GOT3 (cell line): ENCODE data around the gene RGL3.
"Not testable (repeated sequence)": the region's sequence is repeated elsewhere in the genome, so short reads cannot be mapped to it uniquely, and the experiment has no call there.

Source experiments
- DNase-seq: peaks from one replicate; lab custom pipeline; 2025; ENCODE audit warnings: mixed read lengths; lab: John Stamatoyannopoulos, UW

Gene RGL3, protein sequence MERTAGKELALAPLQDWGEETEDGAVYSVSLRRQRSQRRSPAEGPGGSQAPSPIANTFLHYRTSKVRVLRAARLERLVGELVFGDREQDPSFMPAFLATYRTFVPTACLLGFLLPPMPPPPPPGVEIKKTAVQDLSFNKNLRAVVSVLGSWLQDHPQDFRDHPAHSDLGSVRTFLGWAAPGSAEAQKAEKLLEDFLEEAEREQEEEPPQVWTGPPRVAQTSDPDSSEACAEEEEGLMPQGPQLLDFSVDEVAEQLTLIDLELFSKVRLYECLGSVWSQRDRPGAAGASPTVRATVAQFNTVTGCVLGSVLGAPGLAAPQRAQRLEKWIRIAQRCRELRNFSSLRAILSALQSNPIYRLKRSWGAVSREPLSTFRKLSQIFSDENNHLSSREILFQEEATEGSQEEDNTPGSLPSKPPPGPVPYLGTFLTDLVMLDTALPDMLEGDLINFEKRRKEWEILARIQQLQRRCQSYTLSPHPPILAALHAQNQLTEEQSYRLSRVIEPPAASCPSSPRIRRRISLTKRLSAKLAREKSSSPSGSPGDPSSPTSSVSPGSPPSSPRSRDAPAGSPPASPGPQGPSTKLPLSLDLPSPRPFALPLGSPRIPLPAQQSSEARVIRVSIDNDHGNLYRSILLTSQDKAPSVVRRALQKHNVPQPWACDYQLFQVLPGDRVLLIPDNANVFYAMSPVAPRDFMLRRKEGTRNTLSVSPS

GRCh38 chr19:11418549-11419506, at the start of gene RGL3:
TSS of gene RGL3 (minus strand) at chr19:11419314. CDS start at chr19:11419278, 36 bp downstream.
- no peak for DNase-seq

- not testable (repeated sequence) for DNase-seq
Observed at GRCh38 chr19:11468266-11468845, 49.2 kb upstream of the RGL3 start.

DNA sequence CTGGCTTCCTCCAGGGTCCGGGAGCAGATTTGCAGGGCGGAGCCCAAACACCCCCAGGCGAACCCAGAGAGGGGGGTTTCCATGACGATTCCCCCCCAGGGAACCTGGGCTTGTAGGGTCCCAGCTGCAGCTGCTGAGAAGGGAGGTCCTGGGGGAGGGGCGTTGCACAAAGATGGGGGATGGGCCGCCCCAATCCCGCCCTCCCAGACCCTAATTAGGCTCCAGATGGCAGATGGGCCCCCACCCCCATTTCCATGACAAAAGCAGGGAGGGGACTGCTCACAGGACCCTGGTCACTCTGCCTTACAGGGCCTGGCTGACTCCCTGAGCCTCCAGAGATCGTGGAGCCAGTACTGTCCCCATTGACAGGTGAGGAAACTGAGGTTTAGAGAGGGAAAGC, 46.5 kb upstream of the RGL3 start:
- no peak for DNase-seq

GRCh38 chr19:11464333-11465265, 45.5 kb upstream of the RGL3 start:
- DNase-seq: no peak

GRCh38 chr19:11463391-11463790, 44.3 kb upstream of the RGL3 start:
- no peak for DNase-seq

DNA sequence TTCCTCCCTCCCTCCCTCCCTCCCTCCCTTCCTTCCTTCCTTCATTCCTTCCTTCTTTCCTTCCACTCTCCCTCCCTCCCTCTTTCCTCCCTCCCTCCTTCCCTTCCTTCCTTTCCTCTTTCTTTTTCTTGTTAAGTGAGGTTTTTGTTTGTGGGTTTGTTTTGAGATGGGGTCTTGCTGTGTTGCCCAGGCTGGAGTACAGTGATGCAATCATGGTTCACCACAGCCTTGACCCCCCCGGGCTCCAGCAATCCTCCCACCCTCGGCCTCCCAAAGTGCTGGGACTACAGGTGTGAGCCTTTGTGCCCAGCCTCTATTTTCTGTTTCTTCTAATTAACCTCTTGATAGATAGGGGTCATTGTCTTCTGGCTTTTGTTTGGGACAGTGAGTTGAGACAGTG, 42.3 kb upstream of the RGL3 start:
- DNase-seq: no peak

DNA sequence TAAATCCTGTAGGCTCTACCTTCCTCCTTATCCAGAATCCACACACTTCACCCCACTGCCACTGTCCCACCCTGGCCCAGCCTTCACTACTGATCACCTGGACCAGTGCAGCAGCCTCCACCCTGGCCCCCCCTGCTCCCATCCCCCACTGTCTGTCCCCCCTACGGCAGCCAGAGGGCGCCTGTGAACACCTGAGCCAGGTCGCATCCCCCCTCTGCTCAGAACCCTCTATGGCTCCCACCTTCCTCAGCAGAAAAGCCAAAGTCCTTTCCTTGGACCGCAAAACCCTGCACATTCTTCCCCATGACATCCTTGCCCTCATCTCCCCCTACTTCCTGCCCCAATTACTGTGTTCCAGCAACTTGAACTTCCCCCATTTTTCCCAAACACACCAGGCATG, 41.1 kb upstream of the RGL3 start:
- DNase-seq: no peak

DNA sequence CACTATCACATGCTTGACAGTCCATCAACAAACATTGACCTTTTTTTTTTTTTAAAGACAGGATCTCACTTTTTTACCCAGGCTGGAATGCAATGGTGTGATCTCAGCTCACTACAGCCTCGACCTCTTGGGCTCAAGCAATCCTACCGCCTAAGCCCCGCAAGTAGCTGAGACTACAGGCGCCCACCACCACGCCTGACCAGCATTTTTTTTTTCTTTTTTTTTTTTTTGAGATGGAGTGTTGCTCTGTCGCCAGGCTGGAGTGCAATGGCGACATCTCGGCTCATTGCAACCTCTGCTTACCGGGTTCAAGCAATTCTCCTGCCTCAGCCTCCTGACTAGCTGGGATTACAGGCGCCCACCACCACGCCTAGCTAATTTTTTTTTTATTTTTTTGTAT, 39.8 kb upstream of the RGL3 start:
- not testable (repeated sequence) for DNase-seq

- no peak for DNase-seq
Observed at GRCh38 chr19:11458236-11458900, 39.3 kb upstream of the RGL3 start.

GRCh38 chr19:11457831-11458230, 38.7 kb upstream of the RGL3 start:
- DNase-seq: no peak

GRCh38 chr19:11457115-11457514, 38.0 kb upstream of the RGL3 start:
- DNase-seq: no peak

GRCh38 chr19:11456659-11457058, 37.5 kb upstream of the RGL3 start:
- no peak for DNase-seq

GRCh38 chr19:11455233-11455554, 36.1 kb upstream of the RGL3 start:
- DNase-seq: not testable (repeated sequence)

DNA sequence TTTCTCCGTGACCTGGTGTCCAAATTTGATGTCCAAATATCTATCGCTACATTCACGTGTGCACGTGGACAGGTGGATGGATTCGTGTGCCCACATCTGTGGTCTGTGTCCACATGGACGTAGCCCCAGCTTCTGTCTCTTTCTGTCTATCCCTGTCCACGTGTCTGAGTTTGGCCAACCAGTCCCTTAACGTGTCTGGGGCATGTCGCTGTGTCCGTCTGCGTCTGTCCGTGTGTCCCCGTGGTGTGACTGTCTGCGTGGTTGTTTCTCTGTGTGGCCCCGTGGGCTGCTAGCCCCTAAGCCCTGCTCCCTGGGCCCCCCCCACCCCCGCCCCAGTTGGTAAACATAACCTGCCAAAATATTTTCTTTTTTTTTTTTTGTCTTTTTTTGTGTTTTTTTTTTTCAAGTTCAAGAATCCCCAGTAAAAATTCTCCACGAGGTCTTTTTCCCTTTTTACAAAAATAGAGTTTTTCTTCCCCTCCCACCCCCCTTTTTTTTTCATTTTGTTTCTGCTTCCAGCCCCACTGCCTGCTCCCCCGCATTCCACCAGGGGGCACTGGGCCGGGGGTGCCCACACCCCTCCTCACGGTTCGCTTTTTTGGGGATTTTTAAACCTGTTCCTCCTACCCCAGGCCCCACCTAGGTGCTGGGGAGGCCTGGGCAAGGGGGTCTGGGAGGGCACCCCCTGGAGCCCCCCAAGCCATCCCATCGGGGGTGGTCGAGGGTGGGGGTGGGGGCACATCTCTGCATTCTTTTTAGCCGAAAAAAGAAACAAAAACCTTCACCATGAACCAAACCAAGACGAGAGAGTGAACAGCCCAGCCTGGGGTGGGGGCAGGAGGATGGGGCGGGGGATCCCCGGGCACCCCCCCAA, 34.6 kb upstream of the RGL3 start:
- no peak for DNase-seq

- no peak for DNase-seq
Observed at GRCh38 chr19:11452620-11453310, 33.7 kb upstream of the RGL3 start.

- DNase-seq: no peak
Observed at GRCh38 chr19:11451871-11452619, 32.9 kb upstream of the RGL3 start.

DNA sequence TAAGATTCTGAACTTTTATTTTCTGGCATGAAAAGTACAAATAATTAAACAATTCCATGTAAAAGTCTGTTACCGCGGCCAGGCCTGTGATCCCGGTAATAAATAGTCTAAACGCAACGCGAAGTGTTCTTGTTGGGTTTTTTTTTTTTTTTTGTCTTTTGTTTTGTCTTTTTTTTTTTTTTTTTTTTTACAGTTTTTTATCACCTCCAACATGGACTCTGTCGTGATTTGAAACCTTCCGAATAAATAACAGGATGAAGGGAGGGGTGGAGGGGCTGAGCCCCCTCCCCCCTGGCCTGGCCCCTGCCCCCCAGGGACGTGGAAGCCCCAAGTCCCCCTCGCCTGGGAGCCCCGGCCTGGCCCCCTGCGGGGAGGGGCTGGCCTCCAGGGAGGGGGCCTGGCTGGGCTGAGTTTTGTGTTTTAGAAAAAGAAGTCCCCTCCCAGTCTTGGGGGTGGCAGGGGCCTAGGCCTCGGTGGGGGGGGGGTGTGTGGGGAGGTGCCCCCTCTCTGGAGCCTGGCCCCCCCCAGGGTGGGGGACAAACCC, 32.3 kb upstream of the RGL3 start:
- no peak for DNase-seq
